Kidney (tissue), 14 donors: ENCODE results near the gene ZNF784. TPM values are rescaled to one million over a fixed set of nuclear protein-coding genes. Genes with fewer than 3 reads are reported as not detected.
A peak's percentile ranks its signal among the peaks of the same experiment; 100 is the strongest.

Experiments
- DNase-seq, 5 donors: peaks; one replicate each; pipeline ENCODE4 v3.0.0-alpha.2; 2013 to 2020
- FAIRE-seq: peaks from 2 replicates; lab custom pipeline; 2012; peaks lifted over from hg19 to GRCh38; lab: Jason Lieb, UNC
- H3K27ac ChIP-seq, 2 donors: one replicate each; pipeline ENCODE4 v1.7.0; 2013; ENCODE audit warnings: low read depth in 2 of 2, low read length in 2 of 2, inconsistent platforms in 1 of 2
- H3K27me3 ChIP-seq: one replicate; pipeline ENCODE4 v1.7.1; 2013; ENCODE audit warnings: low read length, inconsistent platforms; ENCODE audit not compliant: control insufficient read depth, insufficient read depth
- H3K36me3 ChIP-seq, 3 donors: one replicate each; pipeline versions ENCODE4 v1.7.0 to v1.7.1; 2013; ENCODE audit warnings: low read length in 3 of 3, control low read depth in 1 of 3, inconsistent platforms in 1 of 3; ENCODE audit not compliant: insufficient read depth in 3 of 3, control insufficient read depth in 2 of 3
- H3K4me1 ChIP-seq, 3 donors: one replicate each; pipeline versions ENCODE4 v1.7.0 to v1.7.1; 2013; ENCODE audit warnings: low read length in 3 of 3, inconsistent platforms in 1 of 3, low read depth in 1 of 3; ENCODE audit not compliant: control insufficient read depth in 2 of 3, insufficient read depth in 2 of 3
- H3K4me3 ChIP-seq, 3 donors: one replicate each; pipeline versions ENCODE4 v1.7.0 to v1.8.1; 2013; ENCODE audit warnings: low read length in 3 of 3, control low read depth in 1 of 3, inconsistent platforms in 1 of 3
- H3K9ac ChIP-seq, 3 donors: one replicate each; pipeline versions ENCODE4 v1.7.0 to v1.7.1; 2013; ENCODE audit warnings: low read length in 3 of 3, control low read depth in 1 of 3, inconsistent platforms in 1 of 3
- H3K9me3 ChIP-seq, 3 donors: one replicate each; pipeline versions ENCODE4 v1.7.0 to v1.7.1; 2013; ENCODE audit warnings: low read length in 3 of 3, control low read depth in 1 of 3, inconsistent platforms in 1 of 3; ENCODE audit not compliant: control insufficient read depth in 2 of 3, insufficient read depth in 1 of 3
- intact Hi-C: fragments of 100-400 bp; cut with DNase I; formaldehyde crosslinking; loops from one replicate; pipeline ENCODE4 v1.11.1; 2022
- polyA plus RNA-seq: library from polyadenylated mRNA; stranded (reverse); fragments of 350-450 nt; fragmentation: Illumina TruSeq; extraction: RNeasy Lipid Tissue Mini Kit (QIAGEN cat#74804); gene quantifications from one replicate; pipeline ENCODE4 v1.2.3, GENCODE V29; 2014; ENCODE audit warnings: low read depth, low replicate concordance; ENCODE audit not compliant: insufficient read depth
- total RNA-seq: library from RNA; stranded (reverse); fragmentation: NEBNext Ultra II Directional; extraction: Animal tissue kit (Norgen Biotek cat#: 25700); gene quantifications from one replicate; pipeline ENCODE4 v1.2.1, GENCODE V29; 2021
- TF ChIP-seq, protein P1 (sequence below): IDR thresholded peaks from 3 replicates; pipeline ENCODE4 v1.5.1; 2012; ENCODE audit warnings: mild to moderate bottlenecking, moderate library complexity, borderline replicate concordance; ENCODE audit not compliant: insufficient read depth; ENCODE audit errors: extremely low read depth
- donor health status: control.
- donor health status: control.
- donor health status: control.
- donor health status: control.
- donor health status: control.
- donor health status: DM: yes; HTN: yes; CAD: no.
- donor health status: Normal renal cell carcinoma (clear cell type).

ZNF784 gene
- total and polyA plus RNA-seq, 2 donors from 2014 or later = 6.6 to 9.8 TPM

DNA sequence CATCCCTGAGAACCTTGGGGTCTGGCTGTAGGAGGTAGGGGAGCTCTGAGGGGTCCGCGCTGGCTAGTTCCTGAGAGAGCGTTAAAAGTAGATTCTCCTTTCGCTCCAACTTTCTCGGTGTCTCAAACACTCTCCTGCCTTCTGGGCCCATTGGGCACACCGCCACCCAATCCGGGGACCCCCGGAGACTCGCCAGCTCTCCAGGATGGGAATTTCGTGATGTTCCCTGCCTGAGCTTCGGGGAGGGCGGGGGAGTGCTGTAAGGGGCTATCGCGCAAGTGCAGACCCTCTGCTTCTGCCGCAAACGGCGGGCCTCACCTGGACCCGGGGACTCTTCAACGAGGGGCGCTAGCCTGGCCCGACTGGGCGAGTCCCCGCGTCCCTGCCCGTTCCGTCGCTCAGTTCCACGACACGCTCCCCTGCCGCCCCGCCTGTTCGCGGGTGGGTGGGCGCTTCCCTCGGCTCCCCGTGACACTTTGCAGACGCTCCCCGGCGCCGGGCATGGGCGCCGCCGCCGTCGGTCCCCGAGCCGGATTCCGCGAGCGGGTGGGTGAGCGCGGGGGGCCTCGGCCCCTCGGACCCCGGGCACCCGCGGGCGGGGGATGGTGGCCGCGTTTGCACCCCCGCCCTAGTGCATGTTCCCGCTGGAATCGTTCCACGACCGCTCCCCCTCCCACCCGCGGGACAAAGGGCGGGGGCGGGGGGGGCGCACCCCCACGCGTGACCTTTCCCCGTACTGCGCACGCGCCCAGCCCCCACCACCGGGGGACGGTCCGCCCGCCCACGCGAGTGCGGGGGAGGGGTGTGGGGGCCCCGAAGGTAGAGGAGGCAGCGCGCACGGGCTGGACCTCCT is 23.6 kb upstream of the ZNF784 start, which contains the start of gene CCDC106:
Gene CCDC106, plus strand, starts transcription at position 481 of the 853 bp plus-strand sequence. CDS start 835 bp downstream, outside the sequence.
- TF ChIP-seq, protein P1, sequence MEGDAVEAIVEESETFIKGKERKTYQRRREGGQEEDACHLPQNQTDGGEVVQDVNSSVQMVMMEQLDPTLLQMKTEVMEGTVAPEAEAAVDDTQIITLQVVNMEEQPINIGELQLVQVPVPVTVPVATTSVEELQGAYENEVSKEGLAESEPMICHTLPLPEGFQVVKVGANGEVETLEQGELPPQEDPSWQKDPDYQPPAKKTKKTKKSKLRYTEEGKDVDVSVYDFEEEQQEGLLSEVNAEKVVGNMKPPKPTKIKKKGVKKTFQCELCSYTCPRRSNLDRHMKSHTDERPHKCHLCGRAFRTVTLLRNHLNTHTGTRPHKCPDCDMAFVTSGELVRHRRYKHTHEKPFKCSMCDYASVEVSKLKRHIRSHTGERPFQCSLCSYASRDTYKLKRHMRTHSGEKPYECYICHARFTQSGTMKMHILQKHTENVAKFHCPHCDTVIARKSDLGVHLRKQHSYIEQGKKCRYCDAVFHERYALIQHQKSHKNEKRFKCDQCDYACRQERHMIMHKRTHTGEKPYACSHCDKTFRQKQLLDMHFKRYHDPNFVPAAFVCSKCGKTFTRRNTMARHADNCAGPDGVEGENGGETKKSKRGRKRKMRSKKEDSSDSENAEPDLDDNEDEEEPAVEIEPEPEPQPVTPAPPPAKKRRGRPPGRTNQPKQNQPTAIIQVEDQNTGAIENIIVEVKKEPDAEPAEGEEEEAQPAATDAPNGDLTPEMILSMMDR = no peak
- H3K9ac ChIP-seq = peak within 1 kb of the TSS; percentile 10 to 72 (median 72)
- H3K27me3 ChIP-seq = no peaks in the 10 kb centered on the region
- no peaks in the 10 kb centered on the region for H3K36me3 ChIP-seq
- intact Hi-C loops = no loop called here
- DNase-seq (peak; percentile 86 to 91 (median 90)), FAIRE-seq (no peak)
- H3K4me3 ChIP-seq = peak within 1 kb of the TSS; percentile 58 to 84 (median 65)
- peak within 1 kb of the TSS; percentile 52 to 89 for H3K27ac ChIP-seq
- H3K4me1 ChIP-seq = peaks cover 0 to 32% (median 3%) of the 10 kb centered on the region in 3 donors
- H3K9me3 ChIP-seq = no peaks in the 10 kb centered on the region

DNA sequence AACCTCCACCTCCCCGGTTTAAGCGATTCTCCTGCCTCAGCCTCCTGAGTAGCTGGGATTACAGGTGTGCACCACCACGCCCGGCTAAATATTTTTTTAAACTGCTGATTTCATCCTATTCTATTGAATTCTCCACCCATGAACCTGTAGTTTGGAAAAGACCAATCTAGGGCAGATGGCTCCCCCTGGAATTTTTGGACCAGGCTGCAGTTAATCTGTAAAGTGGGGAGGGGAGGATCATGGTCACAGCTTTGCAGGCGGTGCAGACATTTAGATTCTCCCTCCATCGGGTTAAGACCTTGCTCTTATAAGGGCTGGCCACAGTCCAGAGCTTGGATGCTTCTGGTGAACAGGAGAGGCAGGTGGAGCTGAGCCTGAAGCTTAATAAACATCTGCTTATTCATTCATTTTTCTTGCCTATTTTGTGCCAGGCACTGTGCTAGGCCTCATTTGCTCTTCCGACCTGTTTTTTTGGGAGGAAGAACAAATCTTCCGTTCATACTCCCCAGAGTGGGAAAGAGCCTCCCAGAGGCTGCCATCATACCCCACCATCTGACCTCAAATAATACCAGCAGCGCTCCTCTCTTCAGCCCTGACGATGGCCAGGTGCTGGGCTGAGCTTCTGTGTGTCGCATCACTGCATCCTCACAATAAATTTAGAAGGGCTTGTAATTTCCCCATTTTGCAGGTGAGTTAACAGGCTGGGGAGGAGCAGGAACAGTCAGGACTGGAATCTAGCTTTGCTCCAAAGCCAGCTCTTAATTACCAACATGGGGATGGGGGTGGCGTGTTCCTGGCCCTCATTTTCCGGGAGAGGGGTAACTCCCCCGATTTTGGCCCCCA is 22.7 kb upstream of the ZNF784 start:
- peak overlapping the region; percentile 5 to 72 (median 10) for H3K9ac ChIP-seq
- peak overlapping the region; percentile 41 to 84 (median 65) for H3K4me3 ChIP-seq
- TF ChIP-seq, protein P1 = no peak
- DNase-seq = peak in 1 of 5 donors; percentile 48
- H3K9me3 ChIP-seq = no peaks in the 10 kb centered on the region
- H3K4me1 ChIP-seq = peaks cover 0 to 39% (median 4%) of the 10 kb centered on the region in 3 donors
- intact Hi-C loops = no loop called here
- no peaks in the 10 kb centered on the region for H3K27me3 ChIP-seq
- no peaks in the 10 kb centered on the region for H3K36me3 ChIP-seq
- no peak for FAIRE-seq
- H3K27ac ChIP-seq = peak overlapping the region; percentile 28 to 89

DNA sequence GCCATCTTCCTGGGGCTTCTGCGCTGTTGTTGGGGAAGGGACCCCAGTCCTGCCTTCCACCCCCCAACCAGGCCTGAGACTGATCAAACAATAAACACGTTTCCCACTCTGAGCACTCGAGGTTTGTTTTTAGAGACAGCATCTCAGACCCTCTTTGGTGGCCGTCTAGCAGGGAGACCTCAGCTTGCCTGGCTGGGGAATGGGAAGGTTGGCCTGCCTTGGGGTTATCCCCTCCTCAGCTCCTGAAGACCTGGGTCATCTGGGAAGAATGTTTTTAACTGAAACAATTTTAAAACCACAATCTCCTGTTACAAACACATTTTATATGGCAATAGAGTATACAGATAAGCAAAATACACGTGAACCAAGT is 21.1 kb upstream of the ZNF784 start:
- Histone ChIP-seq H3K9ac (no peak overlapping the region), H3K4me1 (peaks cover 0 to 42% (median 4%) of the 10 kb centered on the region in 3 donors)

More for the DNA sequence above, 21.1 kb upstream of the ZNF784 start:
- DNase-seq (peak in 1 of 5 donors; percentile 43), FAIRE-seq (no peak)
- H3K4me3 ChIP-seq = no peak overlapping the region
- H3K27ac ChIP-seq = no peak overlapping the region
- H3K36me3 ChIP-seq = no peaks in the 10 kb centered on the region
- H3K27me3 ChIP-seq = no peaks in the 10 kb centered on the region
- intact Hi-C loops = no loop called here
- TF ChIP-seq, protein P1 = no peak
- H3K9me3 ChIP-seq = no peaks in the 10 kb centered on the region
